Measurements from ENCODE around the gene ABHD3. TPM values are rescaled to one million over a fixed set of nuclear protein-coding genes. Genes with fewer than 3 reads are reported as not detected.

ABHD3 gene, protein sequence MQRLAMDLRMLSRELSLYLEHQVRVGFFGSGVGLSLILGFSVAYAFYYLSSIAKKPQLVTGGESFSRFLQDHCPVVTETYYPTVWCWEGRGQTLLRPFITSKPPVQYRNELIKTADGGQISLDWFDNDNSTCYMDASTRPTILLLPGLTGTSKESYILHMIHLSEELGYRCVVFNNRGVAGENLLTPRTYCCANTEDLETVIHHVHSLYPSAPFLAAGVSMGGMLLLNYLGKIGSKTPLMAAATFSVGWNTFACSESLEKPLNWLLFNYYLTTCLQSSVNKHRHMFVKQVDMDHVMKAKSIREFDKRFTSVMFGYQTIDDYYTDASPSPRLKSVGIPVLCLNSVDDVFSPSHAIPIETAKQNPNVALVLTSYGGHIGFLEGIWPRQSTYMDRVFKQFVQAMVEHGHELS
- 1 to 10 TPM; 5.1 to 8.3 (median 7.0) TPM for total RNA-seq

DNA sequence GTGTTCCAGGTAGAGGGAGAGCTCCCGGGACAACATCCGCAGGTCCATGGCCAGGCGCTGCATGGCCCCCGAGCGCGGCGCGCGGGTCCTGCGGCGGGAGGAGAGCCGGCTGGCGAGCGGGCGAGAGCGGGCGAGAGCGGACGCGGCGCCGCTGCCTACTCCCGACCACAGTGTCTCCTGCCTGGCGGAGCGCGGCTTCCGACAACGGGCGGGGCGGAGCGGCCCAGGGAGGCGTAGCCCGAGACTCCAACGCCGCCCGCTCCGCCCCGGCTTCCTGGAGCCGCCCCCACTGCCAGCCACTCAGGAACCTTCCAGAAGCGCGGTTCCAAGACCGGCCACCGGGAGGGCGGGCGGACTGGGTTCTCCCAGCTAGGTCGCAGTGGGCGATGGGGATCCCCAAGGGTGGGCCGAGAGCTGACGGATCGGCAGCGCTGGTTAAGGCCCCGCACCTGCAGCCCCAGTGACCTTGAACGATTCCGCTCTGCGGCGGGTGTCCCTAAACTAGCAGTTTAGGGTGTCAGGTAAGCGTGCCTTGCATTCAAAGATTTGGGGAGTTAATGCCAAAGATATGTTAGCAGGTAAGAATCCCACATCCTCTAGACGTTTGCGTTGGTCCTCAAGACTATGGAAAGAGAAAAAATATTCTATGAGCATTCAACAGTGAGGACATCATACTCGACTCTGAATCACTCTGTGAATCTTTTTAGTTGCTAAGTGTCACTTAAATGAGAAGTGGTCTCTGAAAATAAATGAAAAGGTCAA lies at the start of gene ABHD3:
Gene ABHD3 (minus strand): TSS at position 172 of the 762 bp plus-strand sequence. CDS start 109 bp downstream, at position 63.
- 6% methylated on average over 21 of the region's 60 CpGs for WGBS
- intact Hi-C loops (cut with DNase I) = loop anchor here (2.0 to 10.0 kb wide), 2 partner anchors 36 to 130 kb away; partner anchors contain the start of gene MIB1

DNA sequence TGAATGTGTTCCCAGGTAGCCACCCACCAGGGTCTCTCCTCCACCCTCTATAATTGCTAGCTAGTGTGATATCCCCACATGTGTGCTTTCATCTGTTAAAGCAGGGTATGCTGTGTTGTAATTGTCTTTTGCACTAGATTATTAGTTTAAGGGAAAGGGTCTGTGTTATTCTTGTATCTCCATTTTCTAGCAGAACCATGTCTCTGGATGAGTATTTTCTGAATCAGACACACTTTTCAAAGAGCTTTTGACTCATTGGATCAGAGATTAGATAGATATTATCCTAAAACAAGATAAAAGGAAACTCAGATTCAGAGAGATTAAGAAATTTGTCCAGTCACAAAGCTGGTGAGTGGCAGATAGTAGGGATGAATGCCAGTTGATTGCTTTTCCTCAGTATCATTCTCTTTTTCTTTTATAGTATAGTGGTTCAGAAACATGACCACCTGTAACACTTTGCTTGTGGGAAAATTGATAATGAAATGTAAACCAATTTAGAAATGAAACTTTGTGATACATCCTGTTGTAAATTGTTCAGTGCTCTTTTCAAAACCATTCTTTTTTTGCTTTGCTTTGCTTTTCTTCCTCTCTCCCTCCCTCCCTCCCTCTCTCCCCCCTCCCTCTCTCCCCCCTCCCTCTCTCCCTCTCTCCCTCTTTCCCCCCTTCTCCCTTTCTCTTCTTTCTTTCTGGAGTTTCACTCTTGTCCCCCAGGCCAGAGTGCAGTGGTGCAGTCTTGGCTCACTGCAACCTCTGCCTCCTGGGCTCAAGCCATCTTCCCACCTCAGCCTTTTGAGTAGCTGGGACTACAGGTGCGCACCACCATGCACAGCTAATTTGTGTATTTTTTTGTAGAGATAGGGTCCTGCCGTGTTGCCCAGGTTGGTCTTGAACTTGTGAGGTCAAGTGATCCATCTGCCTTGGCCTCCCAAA lies 43.5 kb upstream of the ABHD3 start:
- Histone ChIP-seq H3K4me3 (no peak overlapping the region), H3K27me3 (no peaks in the 10 kb centered on the region), H3K9me3 (no peaks in the 10 kb centered on the region), H3K4me1 (peaks cover 8 to 51% (median 41%) of the 10 kb centered on the region in 4 donors), H3K36me3 (peaks cover 0 to 5% (median 0%) of the 10 kb centered on the region in 4 donors), H3K27ac (replicated peaks in 1 of 4) (no peak overlapping the region)
- TF ChIP-seq EP300 (IDR thresholded peaks at IDR 0.05) (no peak), POLR2AphosphoS5 (IDR thresholded peaks at IDR 0.05) (no peak), POLR2A (IDR thresholded peaks at IDR 0.05; ENCODE audit: low read depth) (no peak)
- TF ChIP-seq, protein P1, sequence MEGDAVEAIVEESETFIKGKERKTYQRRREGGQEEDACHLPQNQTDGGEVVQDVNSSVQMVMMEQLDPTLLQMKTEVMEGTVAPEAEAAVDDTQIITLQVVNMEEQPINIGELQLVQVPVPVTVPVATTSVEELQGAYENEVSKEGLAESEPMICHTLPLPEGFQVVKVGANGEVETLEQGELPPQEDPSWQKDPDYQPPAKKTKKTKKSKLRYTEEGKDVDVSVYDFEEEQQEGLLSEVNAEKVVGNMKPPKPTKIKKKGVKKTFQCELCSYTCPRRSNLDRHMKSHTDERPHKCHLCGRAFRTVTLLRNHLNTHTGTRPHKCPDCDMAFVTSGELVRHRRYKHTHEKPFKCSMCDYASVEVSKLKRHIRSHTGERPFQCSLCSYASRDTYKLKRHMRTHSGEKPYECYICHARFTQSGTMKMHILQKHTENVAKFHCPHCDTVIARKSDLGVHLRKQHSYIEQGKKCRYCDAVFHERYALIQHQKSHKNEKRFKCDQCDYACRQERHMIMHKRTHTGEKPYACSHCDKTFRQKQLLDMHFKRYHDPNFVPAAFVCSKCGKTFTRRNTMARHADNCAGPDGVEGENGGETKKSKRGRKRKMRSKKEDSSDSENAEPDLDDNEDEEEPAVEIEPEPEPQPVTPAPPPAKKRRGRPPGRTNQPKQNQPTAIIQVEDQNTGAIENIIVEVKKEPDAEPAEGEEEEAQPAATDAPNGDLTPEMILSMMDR (IDR thresholded peaks at IDR 0.05) = no peak
- DNase-seq (ENCODE audit: extremely low spot score) = no peak
- intact Hi-C loops (cut with DNase I) = loop anchor here (10.0 kb wide), 1 partner anchor 77 kb away; no protein-coding TSS in a partner anchor
- 75% methylated on average over 2 of the region's 2 CpGs for WGBS

More for the DNA sequence above, at the start of gene ABHD3:
- DNase-seq (ENCODE audit: extremely low spot score) = peak; percentile 95
- Histone ChIP-seq H3K4me1 (peaks cover 16 to 23% (median 20%) of the 10 kb centered on the region in 4 donors), H3K9me3 (no peaks in the 10 kb centered on the region), H3K36me3 (peaks cover 0 to 10% (median 4%) of the 10 kb centered on the region in 4 donors), H3K4me3 (peak within 1 kb of the TSS; percentile 77 to 90 (median 84)), H3K27ac (replicated peaks in 1 of 4) (peak within 1 kb of the TSS; percentile 91 to 97 (median 96)), H3K27me3 (no peaks in the 10 kb centered on the region)
- peak; percentile 86 to 92 for TF ChIP-seq POLR2AphosphoS5 (IDR thresholded peaks at IDR 0.05)
- TF ChIP-seq, protein P1 (IDR thresholded peaks at IDR 0.05) = peak; percentile 28 to 73 (median 41)
- TF ChIP-seq EP300 (IDR thresholded peaks at IDR 0.05) = no peak
- peak; percentile 56 for TF ChIP-seq POLR2A (IDR thresholded peaks at IDR 0.05; ENCODE audit: low read depth)

DNA sequence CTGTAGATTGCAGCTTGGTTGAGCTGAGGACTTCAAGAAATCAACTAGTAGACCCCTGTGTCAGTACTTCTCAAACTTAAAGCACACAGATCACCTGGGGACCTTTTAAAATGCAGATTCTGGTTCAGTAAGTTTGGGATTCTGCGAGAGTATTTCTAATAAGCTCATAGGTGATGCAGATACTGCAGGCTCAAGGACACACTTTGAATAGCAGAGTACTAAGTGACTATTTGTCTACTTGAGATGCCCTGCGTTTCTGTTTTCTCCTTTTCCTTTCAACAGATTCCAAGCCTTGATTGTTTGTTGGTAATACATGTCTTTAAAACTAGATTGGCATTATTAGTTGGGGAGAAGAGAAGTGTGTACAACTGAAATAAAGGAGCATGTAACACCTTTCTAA lies 42.7 kb upstream of the ABHD3 start:
- peaks cover 0 to 5% (median 0%) of the 10 kb centered on the region in 4 donors for H3K36me3 ChIP-seq
- DNase-seq (ENCODE audit: extremely low spot score) = no peak
- H3K27me3 ChIP-seq = no peaks in the 10 kb centered on the region
- no peak overlapping the region for H3K27ac ChIP-seq (replicated peaks in 1 of 4)
- H3K4me1 ChIP-seq = peaks cover 8 to 56% (median 44%) of the 10 kb centered on the region in 4 donors
- WGBS = 70% methylated on average over 2 of the region's 2 CpGs
- H3K9me3 ChIP-seq = no peaks in the 10 kb centered on the region
- TF ChIP-seq EP300 (IDR thresholded peaks at IDR 0.05) (no peak), POLR2A (IDR thresholded peaks at IDR 0.05; ENCODE audit: low read depth) (no peak), POLR2AphosphoS5 (IDR thresholded peaks at IDR 0.05) (no peak)
- TF ChIP-seq, protein P1 (IDR thresholded peaks at IDR 0.05) = no peak
- H3K4me3 ChIP-seq = no peak overlapping the region
- intact Hi-C loops (cut with DNase I) = loop anchor here (10.0 kb wide), 1 partner anchor 78 kb away; no protein-coding TSS in a partner anchor

DNA sequence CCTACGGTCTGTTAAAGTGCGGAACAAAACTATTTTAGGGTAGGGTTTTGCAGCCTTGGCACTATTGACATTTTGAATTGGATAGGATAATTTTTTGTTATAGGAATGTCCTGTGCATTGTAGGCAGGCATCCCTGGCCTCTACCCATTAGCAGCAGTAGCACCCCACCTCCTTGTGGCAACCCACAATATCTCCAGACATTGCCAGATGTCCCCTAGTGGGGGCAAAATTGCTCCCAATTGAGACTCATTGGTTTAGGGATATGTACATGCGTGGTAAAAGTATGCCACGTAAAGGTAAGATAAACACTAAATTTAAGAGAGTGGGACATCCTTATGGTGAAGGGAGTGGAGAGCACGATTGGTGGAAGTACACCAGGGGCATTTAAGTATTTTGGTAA lies 40.7 kb upstream of the ABHD3 start:
- 94% methylated on average over 5 of the region's 5 CpGs for WGBS
- TF ChIP-seq, protein P1 (IDR thresholded peaks at IDR 0.05) = no peak
- TF ChIP-seq POLR2A (IDR thresholded peaks at IDR 0.05; ENCODE audit: low read depth) (no peak), POLR2AphosphoS5 (IDR thresholded peaks at IDR 0.05) (no peak), EP300 (IDR thresholded peaks at IDR 0.05) (no peak)
- peaks cover 13 to 52% (median 39%) of the 10 kb centered on the region in 4 donors for H3K4me1 ChIP-seq
- H3K27ac ChIP-seq (replicated peaks in 1 of 4) = no peak overlapping the region
- peaks cover 0 to 2% (median 0%) of the 10 kb centered on the region in 4 donors for H3K36me3 ChIP-seq
- intact Hi-C loops (cut with DNase I) = loop anchor here (10.0 kb wide), 1 partner anchor 80 kb away; no protein-coding TSS in a partner anchor
- H3K27me3 ChIP-seq = no peaks in the 10 kb centered on the region
- DNase-seq (ENCODE audit: extremely low spot score) = no peak
- no peak overlapping the region for H3K4me3 ChIP-seq
- H3K9me3 ChIP-seq = no peaks in the 10 kb centered on the region

Measured in esophagus muscularis mucosa (tissue), 4 donors.